GM12874 (cell line): ENCODE data around the gene STK24.

Source experiments
- CTCF ChIP-seq: IDR thresholded peaks from 2 replicates; pipeline ENCODE4 v1.5.1; 2011; ENCODE audit warnings: low read depth, mild to moderate bottlenecking, control low read depth, low read length, moderate library complexity; ENCODE audit not compliant: insufficient read depth

The STK24 gene

GRCh38 chr13:98406427-98406826, 170.5 kb downstream of the STK24 start:
- TF ChIP-seq CTCF, result no peak

DNA sequence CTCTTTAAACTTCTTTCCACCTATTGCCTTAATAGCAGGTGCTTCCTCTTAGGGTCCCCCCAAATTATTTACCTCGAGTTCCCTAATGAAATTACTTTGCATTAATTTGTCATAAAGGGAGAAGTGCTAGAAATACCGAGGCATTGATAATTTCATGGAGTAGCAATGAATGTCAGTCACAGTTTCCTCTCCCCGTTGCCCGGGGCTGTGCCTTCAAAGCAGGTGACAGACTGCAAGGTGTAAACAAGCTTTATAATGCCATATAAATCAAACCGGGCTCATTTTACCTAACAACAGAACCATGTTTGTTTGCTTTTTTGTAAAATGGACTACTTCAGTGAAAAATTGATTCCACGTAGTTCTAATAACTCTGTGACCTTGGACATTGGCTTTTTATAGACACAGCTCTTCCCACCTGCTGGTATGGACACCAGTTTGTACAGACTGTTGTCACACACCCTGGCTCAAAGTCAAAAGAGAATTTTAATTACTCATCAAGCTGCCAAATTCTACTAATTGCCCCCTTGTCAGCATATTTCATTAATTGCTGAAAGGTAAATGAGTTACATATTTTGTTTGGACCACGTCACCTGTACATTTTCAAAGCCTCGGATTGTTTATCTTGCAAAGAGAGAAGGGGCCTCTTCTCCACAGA, 171.1 kb downstream of the STK24 start:
- no peak for TF ChIP-seq CTCF

DNA sequence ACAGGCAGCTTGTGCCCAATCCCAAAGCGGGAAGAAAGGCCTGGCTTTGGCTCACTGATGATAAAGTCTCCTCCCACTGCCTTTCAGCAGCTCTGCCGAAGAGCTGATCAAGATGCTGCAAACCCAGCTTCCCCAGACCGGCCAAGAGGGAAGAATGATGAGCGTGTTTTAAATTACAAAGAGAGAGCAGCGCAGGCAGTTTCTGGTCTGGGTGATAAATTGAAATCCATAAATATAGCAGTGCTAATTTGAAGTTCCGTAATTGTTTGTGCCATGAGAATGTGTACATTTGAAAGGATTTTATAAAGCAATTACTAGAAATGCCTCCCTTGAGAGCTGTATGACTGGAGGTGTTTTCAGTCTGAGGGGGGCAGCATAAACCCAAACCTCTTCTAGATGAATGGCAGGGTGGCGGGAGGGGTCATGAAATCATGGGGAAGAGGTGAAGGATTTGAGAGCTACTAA, 171.8 kb downstream of the STK24 start:
- TF ChIP-seq CTCF, result no peak

DNA sequence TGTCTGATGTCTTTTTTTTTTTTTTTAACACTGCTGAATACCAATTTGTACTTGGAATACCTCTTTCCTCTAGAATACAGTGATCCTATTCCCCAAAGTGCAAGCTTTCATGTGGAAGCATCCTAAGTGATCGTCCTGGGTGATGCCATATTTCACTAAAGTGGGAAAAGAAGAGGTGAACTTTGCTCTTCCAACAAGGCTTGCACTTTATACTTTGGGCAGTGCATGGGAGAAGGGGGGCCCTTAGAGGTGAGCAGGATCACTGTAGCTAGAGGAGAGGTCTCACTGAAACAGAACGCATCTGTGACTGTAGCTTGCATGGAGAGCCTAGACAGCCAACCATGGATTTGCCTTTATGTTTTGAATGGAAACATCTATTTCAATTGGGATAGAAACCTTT, 173.8 kb downstream of the STK24 start:
- no peak for TF ChIP-seq CTCF

- TF ChIP-seq CTCF, result no peak
Observed at GRCh38 chr13:98401934-98402333, 175.0 kb downstream of the STK24 start.

DNA sequence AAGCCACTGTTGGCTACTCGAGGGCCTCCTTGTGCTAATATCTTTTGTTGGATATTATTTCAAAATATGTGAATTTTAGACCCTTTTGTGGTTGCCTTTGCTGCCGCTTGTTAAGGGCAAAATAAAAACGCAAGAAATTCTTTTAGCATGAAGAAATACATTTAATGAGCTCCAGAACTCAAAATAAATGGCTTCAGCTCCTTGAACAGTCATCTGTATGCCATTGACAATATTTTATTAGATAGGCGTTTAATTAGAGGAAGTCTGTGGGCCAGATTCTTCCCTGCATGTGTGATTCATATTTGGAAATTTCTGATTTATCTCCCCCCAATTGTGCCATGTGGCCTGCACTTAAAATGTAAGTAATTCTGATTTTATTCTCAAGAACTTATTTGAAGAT, 177.2 kb downstream of the STK24 start:
- no peak for TF ChIP-seq CTCF

GRCh38 chr13:98398581-98398980, 178.3 kb downstream of the STK24 start:
- no peak for TF ChIP-seq CTCF

GRCh38 chr13:98397861-98398260, 179.0 kb downstream of the STK24 start:
- TF ChIP-seq CTCF, result no peak
